ENCODE data around the gene POGLUT3. TPM values are rescaled to one million over a fixed set of nuclear protein-coding genes. Genes with fewer than 3 reads are reported as not detected.

POGLUT3 gene
- total RNA-seq, 1 donor from 2014 or later = 39.6 TPM

GRCh38 chr11:108494182-108494581 lies 4.0 kb downstream of the POGLUT3 start:
- Mint-ChIP-seq H3K9me3 (no peaks in the 10 kb centered on the region), H3K27ac (no peak overlapping the region), H3K4me3 (no peak overlapping the region)

GRCh38 chr11:108491936-108492335 lies 6.2 kb downstream of the POGLUT3 start:
- peaks cover 20% of the 10 kb centered on the region for H3K36me3 Mint-ChIP-seq
- H3K27me3 Mint-ChIP-seq (ENCODE audit: low read depth) = no peaks in the 10 kb centered on the region
- no peak for TF ChIP-seq CTCF (IDR thresholded peaks at IDR 0.05; ENCODE audit: unreplicated experiment)
- peak overlapping the region; percentile 67 for H3K27ac Mint-ChIP-seq
- H3K4me3 Mint-ChIP-seq = no peak overlapping the region
- H3K9me3 Mint-ChIP-seq = no peaks in the 10 kb centered on the region
- peaks cover 20% of the 10 kb centered on the region for H3K4me1 Mint-ChIP-seq
- no peak for DNase-seq (ENCODE audit: low spot score in 2 of 2, unreplicated experiment in 2 of 2)

More at GRCh38 chr11:108494182-108494581, 4.0 kb downstream of the POGLUT3 start:
- TF ChIP-seq CTCF (IDR thresholded peaks at IDR 0.05; ENCODE audit: unreplicated experiment) = no peak
- Mint-ChIP-seq H3K4me1 (peaks cover 31% of the 10 kb centered on the region), H3K36me3 (peaks cover 10% of the 10 kb centered on the region), H3K27me3 (ENCODE audit: low read depth) (no peaks in the 10 kb centered on the region)
- DNase-seq (ENCODE audit: low spot score in 2 of 2, unreplicated experiment in 2 of 2) = no peak

GRCh38 chr11:108486828-108487227 lies 11.4 kb downstream of the POGLUT3 start:
- Mint-ChIP-seq H3K9me3 (no peaks in the 10 kb centered on the region), H3K36me3 (peaks cover 52% of the 10 kb centered on the region), H3K27ac (no peak overlapping the region), H3K4me1 (peaks cover 1% of the 10 kb centered on the region), H3K4me3 (no peak overlapping the region), H3K27me3 (ENCODE audit: low read depth) (no peaks in the 10 kb centered on the region)
- TF ChIP-seq CTCF (IDR thresholded peaks at IDR 0.05; ENCODE audit: unreplicated experiment) = no peak
- no peak for DNase-seq (ENCODE audit: low spot score in 2 of 2, unreplicated experiment in 2 of 2)

- no peak for TF ChIP-seq CTCF (IDR thresholded peaks at IDR 0.05; ENCODE audit: unreplicated experiment)
- H3K9me3 Mint-ChIP-seq = no peaks in the 10 kb centered on the region
These were observed 11.9 kb downstream of the POGLUT3 start for GRCh38 chr11:108486331-108486730.

GRCh38 chr11:108483163-108483562 lies 15.0 kb downstream of the POGLUT3 start:
- no peaks in the 10 kb centered on the region for H3K9me3 Mint-ChIP-seq
- no peaks in the 10 kb centered on the region for H3K4me1 Mint-ChIP-seq
- no peaks in the 10 kb centered on the region for H3K27me3 Mint-ChIP-seq (ENCODE audit: low read depth)
- H3K36me3 Mint-ChIP-seq = peaks cover 45% of the 10 kb centered on the region
- no peak overlapping the region for H3K27ac Mint-ChIP-seq
- no peak overlapping the region for H3K4me3 Mint-ChIP-seq
- no peak for DNase-seq (ENCODE audit: low spot score in 2 of 2, unreplicated experiment in 2 of 2)
- no peak for TF ChIP-seq CTCF (IDR thresholded peaks at IDR 0.05; ENCODE audit: unreplicated experiment)

More at GRCh38 chr11:108486331-108486730, 11.9 kb downstream of the POGLUT3 start:
- no peak for DNase-seq (ENCODE audit: low spot score in 2 of 2, unreplicated experiment in 2 of 2)
- Mint-ChIP-seq H3K36me3 (peaks cover 57% of the 10 kb centered on the region), H3K27ac (no peak overlapping the region), H3K4me1 (no peaks in the 10 kb centered on the region), H3K4me3 (no peak overlapping the region), H3K27me3 (ENCODE audit: low read depth) (no peaks in the 10 kb centered on the region)
